ENCODE results near the gene HSP90AA1. TPM values are rescaled to one million over a fixed set of nuclear protein-coding genes. Genes with fewer than 3 reads are reported as not detected.

Gene HSP90AA1
- total and polyA plus RNA-seq, 2 donors (not counting 1 experiment from before 2014, with no cell fraction given): 342 to 493 TPM

DNA sequence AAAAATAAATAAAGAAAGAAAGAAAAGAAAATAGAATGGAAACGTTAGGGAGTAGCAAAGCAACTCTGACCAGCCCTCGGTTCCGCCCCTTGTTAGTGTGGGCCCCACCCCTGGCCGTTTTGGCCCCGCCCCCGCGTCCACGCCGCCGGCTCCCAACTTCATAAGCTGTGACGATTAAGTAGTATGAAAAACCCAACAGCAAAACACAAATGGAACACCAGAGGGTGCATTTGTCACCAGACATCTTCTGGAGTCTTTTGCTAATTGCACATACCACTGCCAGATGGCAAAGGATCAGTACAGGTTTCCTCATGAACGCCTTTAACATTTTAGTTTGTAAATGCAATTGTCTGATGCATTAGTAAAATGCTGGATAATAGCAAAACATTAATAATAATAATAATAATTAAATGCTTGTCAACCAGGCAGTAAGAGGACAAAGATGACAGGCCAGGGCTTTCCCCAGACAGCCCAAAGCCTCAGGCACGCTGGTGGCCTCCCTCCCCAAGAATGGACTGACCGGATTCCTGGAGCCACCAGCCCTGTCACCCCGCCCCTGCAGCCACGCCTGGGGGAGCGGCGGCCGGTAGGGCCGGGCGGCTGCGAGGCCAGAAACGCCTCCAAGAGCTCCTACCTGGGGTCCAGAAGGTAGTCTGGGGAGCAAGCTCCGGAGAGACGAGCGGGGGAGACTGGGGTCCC, 23.6 kb downstream of the HSP90AA1 start:
- no peaks in the 10 kb centered on the region for H3K9me3 ChIP-seq (ENCODE audit: control insufficient read depth, insufficient read depth, low read depth, low read length)
- no peak overlapping the region for H2AFZ ChIP-seq (ENCODE audit: low read length)
- H4K20me1 ChIP-seq (ENCODE audit: control insufficient read depth, extremely low read depth, insufficient read depth, low read length): no peaks in the 10 kb centered on the region
- H3K4me1 ChIP-seq (ENCODE audit: control insufficient read depth, extremely low read depth, insufficient read depth, low read length): no peaks in the 10 kb centered on the region
- H3K36me3 ChIP-seq (ENCODE audit: control insufficient read depth, insufficient read depth, low read length): no peaks in the 10 kb centered on the region
- H3K4me2 ChIP-seq (ENCODE audit: extremely low read depth, insufficient read depth, low read length): no peak overlapping the region
- H3K27me3 ChIP-seq (ENCODE audit: control insufficient read depth, insufficient read depth, low read length): no peaks in the 10 kb centered on the region
- H3K79me2 ChIP-seq (ENCODE audit: control insufficient read depth, insufficient read depth, low read length): no peaks in the 10 kb centered on the region
- H3K4me3 ChIP-seq (replicated peaks in 1 of 4; ENCODE audit: control extremely low read depth in 1 of 4, insufficient read depth in 1 of 4, low read depth in 3 of 4, low read length in 4 of 4): no peak overlapping the region
- DNase-seq (ENCODE audit: low read depth in 2 of 2): peak; percentile 85 to 89
- no peak overlapping the region for H3K27ac ChIP-seq (ENCODE audit: insufficient read depth, low read length)
- no peak overlapping the region for H3K9ac ChIP-seq (ENCODE audit: insufficient read depth, low read length)
- TF ChIP-seq, protein P1, sequence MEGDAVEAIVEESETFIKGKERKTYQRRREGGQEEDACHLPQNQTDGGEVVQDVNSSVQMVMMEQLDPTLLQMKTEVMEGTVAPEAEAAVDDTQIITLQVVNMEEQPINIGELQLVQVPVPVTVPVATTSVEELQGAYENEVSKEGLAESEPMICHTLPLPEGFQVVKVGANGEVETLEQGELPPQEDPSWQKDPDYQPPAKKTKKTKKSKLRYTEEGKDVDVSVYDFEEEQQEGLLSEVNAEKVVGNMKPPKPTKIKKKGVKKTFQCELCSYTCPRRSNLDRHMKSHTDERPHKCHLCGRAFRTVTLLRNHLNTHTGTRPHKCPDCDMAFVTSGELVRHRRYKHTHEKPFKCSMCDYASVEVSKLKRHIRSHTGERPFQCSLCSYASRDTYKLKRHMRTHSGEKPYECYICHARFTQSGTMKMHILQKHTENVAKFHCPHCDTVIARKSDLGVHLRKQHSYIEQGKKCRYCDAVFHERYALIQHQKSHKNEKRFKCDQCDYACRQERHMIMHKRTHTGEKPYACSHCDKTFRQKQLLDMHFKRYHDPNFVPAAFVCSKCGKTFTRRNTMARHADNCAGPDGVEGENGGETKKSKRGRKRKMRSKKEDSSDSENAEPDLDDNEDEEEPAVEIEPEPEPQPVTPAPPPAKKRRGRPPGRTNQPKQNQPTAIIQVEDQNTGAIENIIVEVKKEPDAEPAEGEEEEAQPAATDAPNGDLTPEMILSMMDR (conservative IDR thresholded peaks at IDR 0.05 in 1 of 2, IDR thresholded peaks at IDR 0.05 in 1 of 2; ENCODE audit: low read depth in 1 of 2, low read length in 2 of 2): peak; percentile 35 to 56
- TF ChIP-seq EZH2 (IDR thresholded peaks at IDR 0.05; ENCODE audit: low read length, missing control alignments): no peak

DNA sequence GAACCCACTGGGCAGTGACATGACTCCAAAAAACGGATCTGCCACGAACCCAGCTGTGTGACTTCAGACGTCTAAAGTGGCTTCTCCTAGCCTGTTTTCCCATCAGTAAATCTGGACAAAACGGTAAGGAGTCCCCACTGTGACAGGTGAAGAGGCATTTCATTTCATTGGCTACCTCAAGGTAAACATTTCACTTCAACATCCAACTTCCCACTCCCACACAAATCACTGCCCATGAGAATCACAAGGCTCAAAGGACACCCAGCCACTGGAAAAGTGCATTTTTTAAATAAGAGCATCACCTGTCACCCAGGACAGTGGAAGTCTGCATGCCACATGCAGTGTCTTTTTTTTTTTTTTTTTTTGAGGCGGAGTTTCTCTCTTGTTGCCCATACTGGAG, 27.9 kb downstream of the HSP90AA1 start:
- Histone ChIP-seq H3K9me3 (ENCODE audit: control insufficient read depth, insufficient read depth, low read depth, low read length) (no peaks in the 10 kb centered on the region), H3K27me3 (ENCODE audit: control insufficient read depth, insufficient read depth, low read length) (no peaks in the 10 kb centered on the region)

DNA sequence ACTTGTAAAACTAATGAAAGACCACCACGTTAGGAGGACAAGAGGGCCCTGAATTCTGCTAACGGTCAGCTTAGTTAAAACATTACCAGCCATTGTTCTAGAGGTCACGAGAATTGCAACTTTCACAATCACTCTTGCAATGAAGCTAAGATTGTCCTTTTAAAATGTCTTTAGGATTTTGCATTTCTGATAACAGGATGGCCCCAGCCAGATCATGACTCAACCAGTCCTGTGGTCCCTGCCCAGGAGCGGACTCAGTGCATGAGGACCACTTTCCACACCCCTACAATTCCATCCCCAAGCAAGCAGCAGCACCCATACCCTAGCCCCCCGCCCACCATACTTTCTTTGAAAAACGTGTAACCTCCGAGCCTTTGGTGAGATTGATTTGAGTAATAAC, 28.7 kb downstream of the HSP90AA1 start:
- H3K9me3 ChIP-seq (ENCODE audit: control insufficient read depth, insufficient read depth, low read depth, low read length): no peaks in the 10 kb centered on the region
- no peak overlapping the region for H3K4me2 ChIP-seq (ENCODE audit: extremely low read depth, insufficient read depth, low read length)
- H3K36me3 ChIP-seq (ENCODE audit: control insufficient read depth, insufficient read depth, low read length): peaks cover 10% of the 10 kb centered on the region
- DNase-seq (ENCODE audit: low read depth in 2 of 2): peak in 1 of 2 donors; percentile 25
- no peaks in the 10 kb centered on the region for H4K20me1 ChIP-seq (ENCODE audit: control insufficient read depth, extremely low read depth, insufficient read depth, low read length)
- H3K4me3 ChIP-seq (replicated peaks in 1 of 4; ENCODE audit: control extremely low read depth in 1 of 4, insufficient read depth in 1 of 4, low read depth in 3 of 4, low read length in 4 of 4): no peak overlapping the region
- H3K27ac ChIP-seq (ENCODE audit: insufficient read depth, low read length): no peak overlapping the region
- no peak overlapping the region for H3K9ac ChIP-seq (ENCODE audit: insufficient read depth, low read length)
- no peaks in the 10 kb centered on the region for H3K27me3 ChIP-seq (ENCODE audit: control insufficient read depth, insufficient read depth, low read length)
- no peaks in the 10 kb centered on the region for H3K79me2 ChIP-seq (ENCODE audit: control insufficient read depth, insufficient read depth, low read length)
- H3K4me1 ChIP-seq (ENCODE audit: control insufficient read depth, extremely low read depth, insufficient read depth, low read length): peaks cover 5% of the 10 kb centered on the region
- no peak overlapping the region for H2AFZ ChIP-seq (ENCODE audit: low read length)
- TF ChIP-seq, protein P1 (conservative IDR thresholded peaks at IDR 0.05 in 1 of 2, IDR thresholded peaks at IDR 0.05 in 1 of 2; ENCODE audit: low read depth in 1 of 2, low read length in 2 of 2): no peak
- no peak for TF ChIP-seq EZH2 (IDR thresholded peaks at IDR 0.05; ENCODE audit: low read length, missing control alignments)

More for the DNA sequence above, 27.9 kb downstream of the HSP90AA1 start:
- Histone ChIP-seq H3K27ac (ENCODE audit: insufficient read depth, low read length) (no peak overlapping the region), H3K9ac (ENCODE audit: insufficient read depth, low read length) (no peak overlapping the region), H3K79me2 (ENCODE audit: control insufficient read depth, insufficient read depth, low read length) (no peaks in the 10 kb centered on the region), H3K4me1 (ENCODE audit: control insufficient read depth, extremely low read depth, insufficient read depth, low read length) (peaks cover 5% of the 10 kb centered on the region), H3K36me3 (ENCODE audit: control insufficient read depth, insufficient read depth, low read length) (peaks cover 10% of the 10 kb centered on the region), H3K4me3 (replicated peaks in 1 of 4; ENCODE audit: control extremely low read depth in 1 of 4, insufficient read depth in 1 of 4, low read depth in 3 of 4, low read length in 4 of 4) (no peak overlapping the region), H2AFZ (ENCODE audit: low read length) (no peak overlapping the region), H4K20me1 (ENCODE audit: control insufficient read depth, extremely low read depth, insufficient read depth, low read length) (no peaks in the 10 kb centered on the region), H3K4me2 (ENCODE audit: extremely low read depth, insufficient read depth, low read length) (no peak overlapping the region)
- TF ChIP-seq, protein P1 (conservative IDR thresholded peaks at IDR 0.05 in 1 of 2, IDR thresholded peaks at IDR 0.05 in 1 of 2; ENCODE audit: low read depth in 1 of 2, low read length in 2 of 2): no peak
- TF ChIP-seq EZH2 (IDR thresholded peaks at IDR 0.05; ENCODE audit: low read length, missing control alignments): no peak
- DNase-seq (ENCODE audit: low read depth in 2 of 2): no peak
